ENCODE results near the gene DOK1.

DOK1 gene

GRCh38 chr2:74553892-74554819 is at the start of gene DOK1, which contains the start of gene LOXL3:
Gene DOK1, plus strand, starts transcription at chr2:74554720. Its CDS starts 35 bp downstream, at chr2:74554755.
Gene LOXL3, minus strand, starts transcription at chr2:74553942. Its CDS starts 1,308 bp downstream, at chr2:74552634.
- DNase-seq = peak; percentile 88

DNA sequence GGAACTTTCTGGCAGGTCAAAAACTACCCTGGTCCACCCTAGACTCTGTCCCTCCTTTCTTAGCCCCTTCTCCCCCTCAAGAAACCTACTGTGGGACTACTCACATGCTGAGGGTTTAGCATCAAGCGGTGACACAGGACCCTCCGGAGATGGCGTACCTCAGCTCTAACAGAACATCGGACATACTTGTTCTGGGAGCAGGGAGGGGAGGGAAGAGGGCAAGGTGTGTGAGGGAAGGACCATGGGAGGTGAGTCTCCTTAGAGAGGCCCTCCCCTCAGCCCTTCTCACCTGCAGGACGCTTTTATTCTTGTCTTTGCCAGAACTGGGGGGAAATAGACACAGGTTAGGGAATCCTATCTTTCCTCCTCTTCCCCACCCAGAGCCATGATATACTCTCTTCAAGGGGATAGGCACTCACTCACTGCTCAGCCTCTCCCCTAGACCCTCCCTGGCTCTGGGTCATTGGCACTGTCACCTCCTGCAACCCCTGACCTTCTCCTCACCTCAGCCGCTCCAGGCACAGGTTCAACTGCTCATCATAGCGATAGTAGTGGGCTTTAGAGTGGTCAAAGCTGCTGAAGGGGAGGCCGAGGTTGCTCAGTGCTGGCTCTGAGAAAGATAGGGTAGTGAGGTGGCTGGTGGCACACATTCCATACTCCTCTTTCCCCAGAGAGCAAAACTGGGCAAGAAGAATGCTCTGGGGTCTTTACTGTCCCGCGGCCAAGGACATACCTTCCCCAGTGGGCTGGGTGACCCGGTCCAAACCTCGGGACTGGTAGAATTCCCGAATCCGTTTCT is 48.9 kb upstream of the DOK1 start:
- DNase-seq = no peak

DNA sequence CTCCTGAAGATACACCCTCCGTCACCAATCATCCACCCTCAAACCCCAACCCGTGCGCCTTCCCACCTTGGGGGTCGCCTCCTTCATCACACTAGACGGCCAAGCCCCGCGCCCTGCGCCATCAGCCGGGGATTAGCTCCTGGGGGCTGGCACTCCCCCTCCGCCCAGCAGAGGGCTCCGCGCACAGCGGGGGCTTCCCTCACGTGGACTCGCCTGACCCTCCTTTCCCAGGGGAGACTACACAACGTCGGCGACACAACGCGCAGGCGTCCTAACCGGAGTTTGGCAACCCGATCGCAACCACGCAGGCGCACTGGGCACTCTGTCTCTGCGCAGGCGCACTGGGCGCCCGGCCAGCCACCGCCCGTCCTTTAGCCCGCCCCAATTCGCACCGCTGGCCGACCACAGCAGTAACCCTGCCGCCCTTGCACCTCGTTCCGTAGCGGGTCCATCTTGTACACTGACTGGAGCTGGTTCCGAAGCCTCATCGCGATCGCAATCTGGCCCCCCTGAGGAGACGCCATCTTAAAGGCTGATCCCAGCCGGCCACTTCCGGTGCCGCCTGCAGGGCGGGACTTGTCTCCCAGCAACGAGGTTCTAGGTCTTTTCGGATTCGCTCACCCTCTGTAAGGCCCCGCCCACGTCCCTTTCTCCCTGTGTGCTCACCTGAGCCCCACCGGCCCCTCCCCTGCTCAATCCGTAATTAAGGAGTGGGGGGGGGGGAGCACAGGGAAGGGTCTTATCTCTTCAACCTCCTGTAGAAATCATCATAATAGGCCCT is 47.2 kb upstream of the DOK1 start, which contains the start of gene PCGF1:
Gene PCGF1 (minus strand): TSS at position 551 of the 781 bp plus-strand sequence. CDS start 27 bp downstream, at position 524.
- DNase-seq = peak; percentile 98

- DNase-seq = no peak
Observed at GRCh38 chr2:74507926-74508520, 46.5 kb upstream of the DOK1 start.

DNA sequence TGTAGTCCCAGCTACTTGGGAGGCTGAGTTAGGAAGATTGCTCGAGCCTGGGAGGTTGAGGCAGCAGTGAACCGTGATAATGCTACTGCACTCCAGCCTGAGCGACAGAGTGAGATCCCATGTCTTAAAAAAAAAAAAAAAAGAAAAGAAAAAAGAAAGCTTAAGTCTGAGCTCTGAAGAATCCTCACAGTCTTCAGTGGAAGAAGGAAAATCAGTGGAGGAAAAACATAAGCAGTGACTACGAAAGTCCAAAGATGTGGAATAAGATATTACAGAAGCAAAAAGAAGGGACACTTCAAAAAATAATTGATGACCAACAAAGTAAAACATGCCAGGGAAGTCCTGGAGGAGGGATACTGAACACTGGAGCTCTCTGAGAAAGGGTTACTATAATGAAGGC is 44.2 kb upstream of the DOK1 start:
- no peak for DNase-seq

DNA sequence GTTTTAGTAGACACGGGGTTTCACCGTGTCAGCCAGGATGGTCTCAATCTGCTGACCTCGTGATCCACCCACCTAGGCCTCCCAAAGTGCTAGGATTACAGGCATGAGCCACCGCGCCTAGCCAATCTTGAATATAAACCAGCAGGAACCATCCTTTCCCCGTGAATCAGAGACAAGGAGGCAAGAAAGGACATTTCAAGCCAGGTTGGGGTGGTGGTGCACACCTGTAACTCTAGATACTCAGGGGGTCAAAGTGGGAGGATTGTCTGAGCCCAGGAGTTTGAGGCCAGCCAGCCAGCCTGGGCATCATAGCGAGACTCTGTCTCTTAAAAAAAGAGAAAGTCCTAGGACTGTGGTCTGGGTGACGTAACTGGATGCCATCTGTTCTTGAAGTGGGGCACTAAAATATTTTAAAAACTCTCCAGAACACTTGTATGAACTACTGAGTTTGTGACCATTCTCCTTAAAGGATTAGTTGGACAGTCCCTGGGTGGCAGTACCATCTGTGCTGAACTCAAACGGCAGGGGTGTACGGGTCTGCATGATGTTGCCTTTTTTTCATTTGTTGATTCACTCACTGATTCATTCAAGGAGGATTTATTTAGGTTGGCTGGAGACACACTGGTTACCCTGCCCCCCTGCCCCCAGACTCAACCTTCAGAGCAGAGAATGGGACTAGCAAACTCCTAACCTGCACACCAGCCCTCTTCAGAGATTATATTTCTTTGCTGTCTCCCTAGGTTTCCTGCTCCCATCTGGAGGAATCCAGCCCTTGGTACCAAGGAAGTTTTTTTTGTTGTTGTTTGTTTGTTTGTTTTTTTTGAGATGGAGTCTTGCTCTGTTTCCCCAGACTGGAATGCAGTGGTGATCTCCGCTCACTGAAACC is 43.2 kb upstream of the DOK1 start:
- no peak for DNase-seq

DNA sequence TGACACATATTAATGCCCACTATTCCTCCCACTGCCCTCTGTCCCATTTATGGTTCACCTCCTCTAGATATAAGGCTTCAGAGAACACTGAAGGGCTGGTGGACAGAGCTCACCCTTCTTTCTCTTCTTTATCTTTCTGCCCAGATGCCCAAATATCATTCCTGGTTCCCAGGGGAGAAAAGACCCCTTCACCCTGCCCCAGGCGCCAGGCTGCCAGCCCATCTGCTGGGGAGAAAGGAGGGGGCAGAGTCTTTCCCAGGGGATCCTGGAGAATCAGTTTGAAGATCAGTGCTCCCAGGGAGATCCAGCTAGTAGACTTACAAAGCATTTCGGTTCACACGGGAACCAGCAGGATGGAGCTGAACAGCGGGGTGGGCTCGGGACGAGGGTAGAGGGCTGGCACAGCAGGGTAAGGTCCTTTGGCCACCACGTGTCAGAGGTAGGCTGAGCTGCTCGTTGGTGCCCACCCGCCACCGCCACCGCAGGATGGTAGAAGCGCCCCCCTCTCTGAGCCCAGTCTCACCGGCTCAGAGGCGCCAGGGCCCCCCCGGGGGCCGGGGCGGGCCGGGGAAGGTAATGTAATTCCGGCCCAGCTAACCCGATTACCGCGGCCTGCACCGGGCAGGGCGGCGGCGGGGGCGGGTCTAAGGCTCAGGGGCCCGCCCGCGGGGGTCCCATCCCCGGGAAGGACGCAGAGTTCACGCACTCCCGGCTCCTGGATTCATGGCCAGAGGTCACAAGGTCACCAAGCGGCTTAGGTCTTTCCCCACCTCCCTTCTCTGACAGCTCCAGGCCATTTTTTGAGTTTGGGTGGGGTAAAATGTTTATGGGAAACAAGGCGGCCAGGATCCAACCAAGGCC is 41.5 kb upstream of the DOK1 start:
- DNase-seq = no peak

GRCh38 chr2:74513605-74514367 is 40.7 kb upstream of the DOK1 start:
- DNase-seq = peak; percentile 40

DNA sequence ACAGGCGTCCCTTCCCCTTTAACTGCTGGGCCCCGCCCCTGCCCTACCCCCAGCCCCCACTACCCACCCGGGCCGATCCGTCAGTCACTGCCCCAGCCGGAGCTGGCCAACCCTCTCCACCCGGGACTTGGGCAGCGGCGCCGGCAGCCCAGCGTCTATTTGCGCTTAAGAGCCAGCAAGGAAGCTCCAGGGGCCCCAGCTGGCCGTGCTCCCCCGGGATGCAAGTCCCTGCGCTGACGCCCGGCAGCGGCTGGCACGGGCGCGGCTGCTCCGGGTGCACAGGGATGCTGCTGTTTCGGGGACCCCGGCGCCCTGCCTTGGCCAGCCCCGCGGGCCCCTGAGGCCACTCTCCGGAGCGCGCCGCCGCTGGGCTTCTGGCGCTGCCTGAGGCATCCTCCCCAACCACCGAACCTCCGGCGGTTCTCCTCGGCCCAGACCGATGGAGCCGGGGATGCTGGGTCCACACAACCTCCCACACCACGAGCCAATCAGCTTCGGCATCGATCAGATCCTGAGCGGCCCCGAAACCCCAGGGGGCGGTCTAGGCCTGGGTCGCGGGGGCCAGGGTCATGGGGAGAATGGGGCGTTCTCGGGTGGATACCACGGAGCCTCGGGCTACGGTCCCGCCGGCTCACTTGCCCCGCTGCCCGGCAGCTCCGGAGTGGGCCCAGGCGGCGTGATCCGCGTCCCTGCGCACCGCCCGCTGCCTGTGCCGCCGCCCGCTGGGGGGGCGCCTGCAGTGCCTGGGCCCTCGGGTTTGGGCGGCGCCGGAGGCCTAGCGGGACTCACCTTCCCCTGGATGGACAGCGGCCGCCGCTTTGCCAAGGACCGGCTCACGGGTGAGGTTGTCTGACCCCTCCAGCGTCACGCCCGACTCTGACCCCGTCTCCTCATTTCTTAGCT is 39.9 kb upstream of the DOK1 start, which contains the start of gene TLX2:
Gene TLX2 (plus strand): TSS at position 83 of the 903 bp plus-strand sequence. CDS start 357 bp downstream, at position 440.
- DNase-seq = no peak

GRCh38 chr2:74515271-74515980 is 39.1 kb upstream of the DOK1 start:
- DNase-seq = no peak

DNA sequence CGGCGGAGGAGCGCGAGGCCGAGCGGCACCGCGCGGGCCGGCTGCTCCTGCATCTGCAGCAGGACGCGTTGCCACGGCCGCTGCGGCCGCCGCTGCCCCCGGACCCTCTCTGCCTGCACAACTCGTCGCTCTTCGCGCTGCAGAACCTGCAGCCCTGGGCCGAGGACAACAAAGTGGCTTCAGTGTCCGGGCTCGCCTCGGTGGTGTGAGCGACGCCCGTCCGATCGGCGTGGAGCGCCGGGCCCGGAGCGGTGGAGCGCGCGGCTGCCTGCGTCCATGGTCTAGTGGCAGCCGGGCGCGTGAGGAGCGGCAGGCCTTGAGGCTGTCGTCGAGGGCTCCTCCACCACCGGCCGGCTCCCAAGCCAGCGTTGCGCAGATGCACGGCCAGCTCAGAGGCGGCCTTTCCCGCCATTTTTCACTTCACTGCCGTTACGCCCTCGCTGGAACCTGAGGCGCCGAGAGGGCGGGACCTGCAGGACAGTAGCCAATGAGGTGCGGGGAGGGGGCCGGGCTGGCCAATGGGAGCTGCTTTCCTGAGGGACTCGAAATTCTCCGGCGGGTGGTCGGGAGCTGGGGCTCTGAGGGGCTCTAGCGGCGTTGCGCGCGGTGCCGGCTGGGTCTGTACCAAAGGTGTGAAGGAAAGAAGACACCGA is 38.4 kb upstream of the DOK1 start:
- peak; percentile 83 for DNase-seq

GRCh38 chr2:74516650-74517049 is 37.9 kb upstream of the DOK1 start:
- no peak for DNase-seq

- no peak for DNase-seq
Observed at GRCh38 chr2:74522516-74522915, 32.0 kb upstream of the DOK1 start.

- DNase-seq = no peak
Observed at GRCh38 chr2:74524005-74524404, 30.5 kb upstream of the DOK1 start.

- DNase-seq = no peak
Observed at GRCh38 chr2:74524955-74525716, 29.4 kb upstream of the DOK1 start.

Data from CD4-positive, alpha-beta T cell treated with Interleukin-17A for 1 hour (primary cell).